Lung (tissue), 12 donors: Measurements from ENCODE around the gene AMBRA1. TPM values are rescaled to one million over a fixed set of nuclear protein-coding genes. Genes with fewer than 3 reads are reported as not detected.

Source experiments
- ATAC-seq: fragments of 200-7000 bp; cut with Tn5 transposase; one replicate; pipeline ENCODE4 v1.9.1; 2020; ENCODE audit warnings: moderate number of reproducible peaks; ENCODE audit not compliant: insufficient read depth, low FRiP score
- DNase-seq, 3 donors: peaks; one replicate each; pipeline ENCODE4 v3.0.0-alpha.2; 2013 to 2017
- H3K27ac ChIP-seq, 2 donors: one replicate each; pipeline ENCODE4 v1.5.1; 2013; ENCODE audit warnings: mild to moderate bottlenecking in 2 of 2, moderate library complexity in 2 of 2, control low read depth in 1 of 2, inconsistent platforms in 1 of 2, low read depth in 1 of 2, low read length in 1 of 2
- H3K27me3 ChIP-seq, 3 donors: one replicate each; pipeline ENCODE4 v1.5.1; 2013; ENCODE audit warnings: low read length in 2 of 3; ENCODE audit not compliant: control insufficient read depth in 3 of 3, insufficient read depth in 3 of 3
- H3K36me3 ChIP-seq, 4 donors: one replicate each; pipeline ENCODE4 v1.5.1; 2013; ENCODE audit warnings: low read length in 4 of 4, mild to moderate bottlenecking in 1 of 4, moderate library complexity in 1 of 4; ENCODE audit not compliant: control insufficient read depth in 4 of 4, insufficient read depth in 4 of 4
- H3K4me1 ChIP-seq, 5 donors: one replicate each; pipeline ENCODE4 v1.5.1; 2013; ENCODE audit warnings: low read length in 5 of 5, mild to moderate bottlenecking in 2 of 5, moderate library complexity in 1 of 5; ENCODE audit not compliant: control insufficient read depth in 5 of 5, insufficient read depth in 5 of 5
- H3K4me3 ChIP-seq: one replicate; pipeline ENCODE4 v1.5.1; 2013; ENCODE audit warnings: mild to moderate bottlenecking, control low read depth, moderate library complexity
- H3K9ac ChIP-seq, 2 donors: one replicate each; pipeline ENCODE4 v1.5.1; 2013; ENCODE audit warnings: low read length in 2 of 2, control low read depth in 1 of 2; ENCODE audit not compliant: insufficient read depth in 1 of 2
- H3K9me3 ChIP-seq, 4 donors: one replicate each; pipeline ENCODE4 v1.5.1; 2013; ENCODE audit warnings: low read length in 3 of 4, mild to moderate bottlenecking in 1 of 4, moderate library complexity in 1 of 4; ENCODE audit not compliant: control insufficient read depth in 4 of 4, insufficient read depth in 3 of 4
- CTCF ChIP-seq: IDR thresholded peaks from 2 replicates; pipeline ENCODE4 v1.5.1; 2012; ENCODE audit warnings: mild to moderate bottlenecking; ENCODE audit errors: control extremely low read depth, extremely low read depth
- WGBS, 2 donors: extraction: QIAGEN DNeasy Blood & Tissue Kit; methylation state at CpG; one replicate each; pipeline ENCODE4 v1.1.7; 2013; 5-methylcytosine and 5-hydroxymethylcytosine counted together
- polyA plus RNA-seq, 2 donors: library from polyadenylated mRNA; stranded (reverse); fragments of 200-250 nt; gene quantifications; one replicate each; pipeline ENCODE4 v1.2.1, GENCODE V29; 2013
- total RNA-seq, 2 donors: library from RNA; depleted of rRNA in 1 of 2; stranded (reverse); fragments of >200 nt in 1 of 2; gene quantifications; one replicate each; pipeline ENCODE4 v1.2.1, GENCODE V29; 2014 to 2021
- donor health status: control.
- donor health status: control.
- donor health status: Bipolar disorder and iron deficiency.
- donor health status: healthy.
- donor health status: DM: yes; HTN: yes; CAD: no.

The AMBRA1 gene
- total and polyA plus RNA-seq, 4 donors, result 7.4 to 41.2 (median 23.7) TPM

DNA sequence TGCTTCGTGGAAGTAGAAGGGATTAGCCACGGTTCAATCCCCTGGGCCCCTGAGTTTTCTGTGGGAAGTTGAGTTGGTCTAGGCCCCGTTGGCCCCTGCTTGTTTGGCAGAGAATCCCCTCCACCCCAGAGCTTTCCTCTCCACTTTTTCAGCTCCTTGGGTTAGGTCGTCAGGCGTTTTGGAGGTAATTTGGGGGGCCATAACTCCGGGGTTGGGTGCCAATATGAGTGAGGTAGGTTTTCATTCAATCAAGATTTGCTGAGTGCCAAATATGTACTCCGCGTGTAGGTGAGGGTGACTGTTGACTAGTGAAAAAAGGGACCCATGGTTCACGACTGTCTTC lies 24.1 kb upstream of the AMBRA1 start:
- Histone ChIP-seq H3K36me3 (peaks cover 0 to 6% (median 1%) of the 10 kb centered on the region in 4 donors), H3K9me3 (no peaks in the 10 kb centered on the region), H3K4me1 (peaks cover 0 to 20% (median 5%) of the 10 kb centered on the region in 5 donors), H3K4me3 (peak overlapping the region; percentile 85), H3K27me3 (no peaks in the 10 kb centered on the region), H3K27ac (peak overlapping the region; percentile 87 to 98), H3K9ac (peak overlapping the region; percentile 92)
- WGBS, 2 donors, result 3 to 4% methylated on average over 9 of the region's 9 CpGs
- DNase-seq (no peak), ATAC-seq (no peak)
- TF ChIP-seq CTCF, result no peak

DNA sequence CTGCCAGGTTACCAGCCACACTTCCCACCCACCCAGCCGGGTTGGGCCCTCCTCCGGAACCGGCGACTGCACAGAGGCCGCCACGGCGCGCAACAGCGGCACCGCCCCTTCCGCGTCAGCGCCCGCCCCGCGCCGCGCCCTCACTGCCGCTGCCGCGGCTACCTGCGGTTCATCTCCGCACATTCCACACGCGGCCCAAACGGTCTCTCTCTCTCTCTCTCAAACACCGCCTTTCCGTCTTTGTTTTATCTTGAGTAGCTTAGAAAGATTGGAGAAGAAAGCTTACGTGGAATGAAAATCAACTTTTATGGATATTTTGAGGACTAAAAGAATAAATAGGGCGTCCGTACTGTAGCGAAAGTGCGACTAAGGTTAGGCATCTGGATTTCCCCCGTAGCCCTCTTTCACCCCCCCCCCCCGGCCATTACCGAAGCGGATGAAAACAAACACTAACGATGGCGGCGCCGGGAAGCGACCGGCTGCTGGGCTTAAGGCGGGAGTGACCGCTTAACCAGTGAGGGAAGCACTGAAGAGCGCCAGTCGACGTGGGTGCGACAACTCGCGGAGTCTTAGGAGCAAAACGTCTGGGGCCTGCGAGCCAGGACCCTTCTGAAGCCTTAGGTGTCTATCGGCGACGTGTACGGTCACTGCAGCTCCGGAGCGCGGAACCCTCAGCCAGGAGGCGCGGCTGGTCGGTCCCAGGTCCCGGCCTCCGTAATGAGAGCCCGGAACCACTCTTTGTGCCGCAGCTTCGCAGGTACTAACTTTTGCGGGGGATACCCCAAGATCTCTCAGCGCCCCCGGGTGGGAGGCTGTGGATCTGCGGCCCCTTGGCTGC lies 23.5 kb upstream of the AMBRA1 start, which contains the start of the genes ATG13 and HARBI1:
Gene ATG13 (plus strand): TSS at position 420 of the 838 bp plus-strand sequence. CDS start 26,739 bp downstream, outside the sequence.
Gene HARBI1 (minus strand): TSS at position 94 of the 838 bp plus-strand sequence. CDS start 990 bp downstream, outside the sequence.
- Histone ChIP-seq H3K9me3 (no peaks in the 10 kb centered on the region), H3K27me3 (no peaks in the 10 kb centered on the region), H3K36me3 (peaks cover 0 to 4% (median 1%) of the 10 kb centered on the region in 4 donors), H3K27ac (peak within 1 kb of the TSS; percentile 87 to 98), H3K9ac (peak within 1 kb of the TSS; percentile 92), H3K4me3 (peak within 1 kb of the TSS; percentile 85), H3K4me1 (peaks cover 0 to 20% (median 5%) of the 10 kb centered on the region in 5 donors)
- TF ChIP-seq CTCF, result peak; percentile 46
- peak; percentile 99 for ATAC-seq
- DNase-seq, result peak; percentile 92 to 95 (median 94)
- WGBS, 2 donors, result 0% methylated on average over 72 of the region's 72 CpGs

DNA sequence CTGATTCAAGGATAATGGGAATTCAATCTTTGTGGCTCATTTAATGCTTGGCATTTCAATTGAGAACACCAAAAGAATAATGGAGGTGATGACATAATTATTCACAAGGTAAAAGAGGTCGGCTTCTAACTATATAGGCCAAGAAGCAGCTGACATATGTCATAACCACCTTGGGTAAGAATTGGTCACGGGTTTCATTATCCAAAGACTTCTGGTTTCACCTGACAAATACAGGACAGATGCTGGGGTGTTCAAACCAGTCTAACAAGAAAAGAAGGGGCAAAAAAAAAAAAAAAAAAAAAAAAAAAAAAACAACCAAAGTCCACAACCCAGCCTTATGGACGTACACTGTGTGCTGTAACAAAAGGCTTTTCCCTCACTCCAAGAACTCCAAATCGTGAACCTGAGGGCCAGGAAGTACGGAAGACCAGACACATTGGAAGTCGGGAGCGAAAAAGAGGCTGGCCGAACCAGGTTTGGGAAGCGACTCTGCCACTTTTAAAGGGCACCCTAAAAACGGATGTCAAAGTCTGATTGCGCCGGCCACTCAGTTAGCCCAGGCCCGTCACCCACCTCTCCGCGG lies 22.8 kb upstream of the AMBRA1 start:
- ATAC-seq, result no peak
- H3K27ac ChIP-seq, result peak overlapping the region; percentile 87 to 96

More for the DNA sequence above, 22.8 kb upstream of the AMBRA1 start:
- DNase-seq, result no peak
- Histone ChIP-seq H3K27me3 (no peaks in the 10 kb centered on the region), H3K9ac (peak overlapping the region; percentile 79 to 92), H3K4me3 (peak overlapping the region; percentile 52), H3K4me1 (peaks cover 0 to 20% (median 6%) of the 10 kb centered on the region in 5 donors), H3K9me3 (no peaks in the 10 kb centered on the region), H3K36me3 (peaks cover 0 to 3% (median under 1%) of the 10 kb centered on the region in 4 donors)
- WGBS, 2 donors, result 2% methylated on average over 15 of the region's 15 CpGs
- TF ChIP-seq CTCF, result no peak
